NCI-H1694 (cell line): Measurements from ENCODE around the gene GMPR2.

Experiments
- DNase-seq: peaks from one replicate; lab custom pipeline; 2025; lab: John Stamatoyannopoulos, UW

The GMPR2 gene

DNA sequence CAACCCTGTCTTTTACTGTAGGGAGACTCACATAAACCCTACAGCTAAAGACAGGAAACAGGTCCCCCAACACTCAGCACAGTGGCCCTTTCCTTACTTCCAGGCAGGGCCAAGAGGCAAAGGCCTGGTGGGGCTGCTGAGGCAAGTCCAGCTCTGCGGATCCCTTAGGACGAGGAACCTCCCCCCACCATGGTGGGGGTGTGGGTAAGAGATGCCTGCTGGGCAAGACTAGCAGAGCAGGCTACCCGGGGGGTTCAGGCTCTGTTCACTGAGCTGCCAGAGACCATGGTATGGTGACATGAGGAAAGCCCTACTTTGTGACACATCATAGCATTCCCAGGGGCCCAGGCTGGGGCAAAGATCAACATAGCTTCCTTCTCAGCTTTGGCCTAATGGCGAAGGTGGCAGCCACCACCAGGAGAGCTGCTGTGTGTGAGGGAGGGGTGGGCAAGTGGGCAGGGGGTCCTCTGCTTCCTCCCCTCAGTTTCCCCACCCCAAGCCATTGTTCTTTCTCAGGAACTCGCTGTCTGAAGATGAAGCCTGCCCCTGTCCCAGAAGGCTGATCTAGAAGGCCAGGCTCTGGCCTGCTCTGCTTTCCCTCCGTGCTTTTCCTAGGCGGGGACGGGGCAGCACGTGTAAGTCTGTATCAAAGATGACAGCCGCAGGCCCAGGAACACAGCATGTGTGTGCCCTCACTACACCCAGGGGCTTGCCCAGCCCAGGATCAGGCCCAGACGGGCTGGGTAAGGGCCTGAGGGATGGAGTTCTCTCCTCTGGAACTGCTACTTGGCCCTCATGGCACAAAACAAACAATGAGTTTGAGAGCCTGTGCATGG, 19.8 kb downstream of the GMPR2 start:
- no peak for DNase-seq

DNA sequence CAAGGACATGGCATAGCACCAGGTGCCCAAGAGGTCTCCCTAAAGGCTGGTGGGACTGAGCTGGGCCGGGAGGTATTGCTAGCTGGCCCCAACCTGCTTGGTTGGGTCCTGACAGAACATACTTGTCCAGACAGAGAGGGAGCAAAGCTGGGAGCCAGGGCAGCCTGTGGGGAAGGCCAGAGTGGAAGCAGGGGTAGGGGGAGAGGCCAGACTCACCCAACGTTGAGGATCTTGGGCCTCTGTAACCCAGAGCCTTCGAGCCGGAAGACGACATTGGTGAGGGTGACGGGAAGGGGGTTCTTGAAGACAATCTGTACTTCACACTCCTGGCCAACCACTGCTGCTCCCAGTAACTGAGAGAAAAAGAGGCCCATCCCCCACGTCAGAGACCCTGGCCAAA, 21.2 kb downstream of the GMPR2 start:
- DNase-seq = no peak

DNA sequence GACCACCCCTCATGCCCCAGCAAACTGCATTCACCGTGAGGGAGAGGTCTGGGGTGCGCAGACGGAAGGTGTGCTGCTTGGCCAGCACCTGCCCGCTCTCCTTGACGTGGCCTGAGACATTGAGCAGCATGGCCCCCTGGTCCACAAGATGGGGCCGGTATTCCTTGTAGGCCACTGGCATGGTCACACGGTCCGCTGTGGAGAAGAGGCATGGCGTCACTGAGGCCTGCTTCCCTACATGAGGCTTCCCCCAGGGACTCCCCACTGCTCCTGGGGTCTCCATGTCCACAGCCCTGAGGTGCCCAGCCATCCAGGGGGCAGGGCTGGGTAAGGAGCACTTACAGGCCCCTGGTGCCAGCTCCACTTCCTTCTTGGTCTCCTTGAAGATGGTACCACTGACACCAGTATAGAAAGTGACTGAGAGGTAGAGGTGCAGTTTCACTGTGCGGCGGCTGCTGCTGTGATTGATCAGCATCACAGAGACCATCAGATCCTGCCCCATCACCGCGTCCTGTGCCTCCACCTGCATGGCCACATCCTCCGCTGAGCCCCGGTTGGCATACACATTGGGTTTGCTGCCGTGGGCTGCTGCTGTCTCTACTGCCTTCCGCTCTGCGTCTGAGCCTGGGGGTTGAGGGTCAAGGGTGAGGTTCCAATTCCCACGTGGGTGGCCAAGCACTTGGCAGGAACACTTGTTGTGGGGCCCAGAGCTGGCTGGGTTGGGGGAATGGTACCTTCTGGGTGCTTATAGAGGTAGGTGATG, 22.1 kb downstream of the GMPR2 start:
- no peak for DNase-seq

DNA sequence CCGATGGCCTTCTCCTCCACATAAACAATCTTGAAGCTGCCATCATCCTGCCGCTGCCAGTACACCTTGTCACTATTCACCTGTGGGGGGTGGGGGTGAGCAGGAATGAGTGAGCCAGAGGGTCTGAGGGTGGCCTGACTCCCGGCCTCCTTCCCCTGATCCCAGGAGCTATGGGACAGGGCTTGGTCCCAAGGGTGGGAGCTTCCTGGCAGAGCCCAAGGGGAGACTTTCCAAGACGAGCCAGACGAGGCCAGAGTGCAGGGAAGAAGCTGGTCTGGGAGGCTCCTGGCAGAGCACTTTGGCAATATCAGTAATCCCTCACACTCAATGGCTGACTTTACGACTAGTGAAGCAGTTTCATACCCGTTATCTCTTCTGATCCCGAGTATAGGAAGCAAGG, 22.7 kb downstream of the GMPR2 start:
- DNase-seq = no peak

DNA sequence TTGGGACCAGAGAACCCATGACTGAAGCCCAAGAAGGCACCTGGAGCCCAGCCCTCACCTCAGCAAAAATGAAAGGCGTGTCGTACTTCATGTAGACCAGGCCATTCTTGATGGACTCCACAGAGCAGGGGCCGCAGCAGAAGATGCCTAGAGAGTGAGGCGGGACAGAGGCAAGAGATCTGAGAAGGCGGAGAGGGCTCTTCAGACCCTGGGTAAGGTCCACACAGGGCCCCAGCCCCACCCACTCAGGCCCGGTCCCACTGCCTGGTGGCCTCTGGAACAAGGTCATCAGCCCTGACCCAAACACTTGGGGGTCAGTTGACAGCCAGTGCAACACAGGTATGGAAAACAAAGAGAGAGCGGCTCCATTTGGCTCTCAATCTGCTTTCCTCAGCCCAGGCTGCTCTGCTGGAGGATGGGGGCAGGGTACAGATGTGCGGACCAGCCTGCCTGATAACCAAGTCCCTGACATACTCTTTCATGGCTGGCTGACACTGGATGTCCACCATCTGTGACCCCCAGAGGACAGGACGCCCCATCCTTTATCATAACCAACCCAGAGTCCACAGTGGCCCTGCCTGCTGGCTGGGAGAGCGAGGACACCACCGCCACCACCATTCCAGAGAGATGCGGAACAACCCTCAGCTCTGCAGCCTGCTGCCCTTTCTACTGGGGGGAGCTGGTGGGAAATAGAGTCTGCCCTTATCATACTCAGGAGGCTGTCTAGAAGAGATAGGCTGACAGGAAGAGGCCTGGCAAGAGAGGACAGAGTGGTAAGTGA, 23.4 kb downstream of the GMPR2 start:
- no peak for DNase-seq

DNA sequence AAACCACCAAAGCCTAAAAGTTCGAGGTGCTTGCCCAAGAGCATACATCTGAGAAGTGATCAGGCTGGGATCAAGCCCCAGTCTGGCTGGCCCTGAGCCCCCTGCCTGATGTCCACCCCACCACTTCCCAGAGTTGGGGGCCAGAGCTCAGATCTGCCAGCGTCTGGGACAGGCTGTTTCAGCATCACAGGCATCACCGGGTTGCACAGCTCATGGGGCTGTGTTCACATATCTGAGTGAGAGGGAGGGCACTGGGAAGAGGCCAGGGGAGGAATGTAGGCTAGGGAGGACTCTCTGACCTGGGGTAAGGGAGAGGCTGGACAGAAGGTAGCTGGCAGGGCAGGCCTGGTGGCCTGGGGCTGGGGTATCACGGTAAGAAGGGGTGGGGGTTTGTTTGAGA, 24.2 kb downstream of the GMPR2 start:
- DNase-seq = no peak

DNA sequence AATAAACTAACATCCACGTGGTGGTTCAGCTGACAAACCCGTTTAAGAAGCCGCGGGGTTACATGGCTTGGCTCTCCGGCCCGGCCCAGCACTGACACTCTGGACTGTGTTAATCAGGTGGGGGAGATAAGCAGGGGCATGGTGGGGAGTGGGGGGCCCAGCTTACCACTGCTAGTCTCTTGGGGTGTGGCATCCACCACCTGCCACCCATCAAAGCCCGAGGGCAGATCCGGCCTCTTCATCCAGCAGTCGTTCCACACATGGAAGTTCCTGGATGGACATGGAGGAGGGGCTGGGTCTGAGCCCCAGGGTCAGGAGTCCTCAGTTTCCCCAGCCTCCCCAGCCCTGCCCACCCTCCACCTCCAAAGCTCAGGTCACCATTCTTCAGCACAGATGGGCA, 25.4 kb downstream of the GMPR2 start:
- no peak for DNase-seq

DNA sequence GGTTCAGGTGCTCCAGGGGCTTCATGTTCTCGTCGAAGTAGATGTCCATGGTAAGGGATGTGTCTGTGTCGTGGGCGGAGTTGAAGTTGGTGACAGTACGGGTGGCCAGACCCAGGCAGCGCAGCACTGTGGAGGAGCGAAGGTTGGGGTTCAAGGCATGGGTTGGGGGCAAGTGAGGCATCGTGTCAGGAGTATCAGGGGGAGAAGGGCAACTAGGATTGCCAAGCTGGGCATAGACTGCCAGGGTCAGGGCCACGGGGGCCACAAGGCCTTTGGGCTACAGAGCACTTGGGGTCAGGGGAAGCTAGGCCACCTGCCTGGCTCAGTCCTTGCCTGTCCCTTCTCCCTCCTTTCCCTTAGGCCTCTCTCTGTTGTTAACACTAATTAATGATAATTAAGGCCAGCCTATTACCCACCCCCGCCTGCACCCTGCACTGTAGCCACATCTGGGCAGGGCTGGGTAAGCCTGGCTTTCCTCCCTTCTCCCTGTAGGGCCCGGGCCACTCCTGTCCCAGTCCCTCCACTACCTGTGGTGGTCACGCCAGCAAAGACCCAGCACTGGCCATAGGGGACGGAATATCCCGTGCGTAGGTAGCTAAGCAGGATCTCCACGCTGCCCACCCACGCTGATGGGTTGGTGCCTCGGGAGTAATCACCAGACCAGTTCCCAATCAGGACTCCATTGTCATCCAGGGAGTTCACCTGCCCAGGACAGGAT, 26.0 kb downstream of the GMPR2 start:
- no peak for DNase-seq

DNA sequence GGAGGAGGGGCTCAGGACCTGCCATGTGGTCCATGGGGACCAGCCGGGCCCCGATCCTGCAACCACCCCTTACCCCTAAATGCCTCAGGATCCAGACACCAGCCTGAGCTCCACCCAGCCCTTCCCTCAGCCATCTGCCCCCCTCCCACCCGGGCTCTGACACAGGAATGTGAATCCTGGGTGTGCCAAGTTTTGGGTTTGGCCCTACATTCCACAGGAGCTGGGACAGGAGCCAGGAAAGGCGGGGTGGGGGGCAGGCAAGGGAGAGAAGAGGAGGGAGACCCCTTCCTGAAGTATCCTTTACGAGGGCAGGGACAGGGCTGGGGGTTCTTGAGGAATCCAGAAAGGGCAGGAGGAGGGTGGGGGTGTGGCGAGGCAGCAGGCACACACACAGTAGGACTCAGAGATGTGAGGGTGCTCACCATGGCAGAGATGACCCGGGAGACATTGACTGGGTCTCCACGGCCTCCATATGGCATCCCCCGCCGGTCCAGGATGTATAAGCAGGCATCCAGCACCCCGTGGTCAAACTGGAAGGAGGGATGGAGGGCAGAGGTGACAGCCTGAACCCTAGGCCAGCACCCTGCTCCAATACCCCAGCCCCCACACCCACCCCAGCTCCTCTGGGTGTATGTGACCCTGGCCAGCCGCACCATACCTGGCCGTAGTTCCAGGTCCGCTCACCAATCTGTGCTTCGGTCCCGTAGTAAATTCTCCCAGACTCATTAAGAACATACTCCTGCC, 26.7 kb downstream of the GMPR2 start:
- DNase-seq = no peak

DNA sequence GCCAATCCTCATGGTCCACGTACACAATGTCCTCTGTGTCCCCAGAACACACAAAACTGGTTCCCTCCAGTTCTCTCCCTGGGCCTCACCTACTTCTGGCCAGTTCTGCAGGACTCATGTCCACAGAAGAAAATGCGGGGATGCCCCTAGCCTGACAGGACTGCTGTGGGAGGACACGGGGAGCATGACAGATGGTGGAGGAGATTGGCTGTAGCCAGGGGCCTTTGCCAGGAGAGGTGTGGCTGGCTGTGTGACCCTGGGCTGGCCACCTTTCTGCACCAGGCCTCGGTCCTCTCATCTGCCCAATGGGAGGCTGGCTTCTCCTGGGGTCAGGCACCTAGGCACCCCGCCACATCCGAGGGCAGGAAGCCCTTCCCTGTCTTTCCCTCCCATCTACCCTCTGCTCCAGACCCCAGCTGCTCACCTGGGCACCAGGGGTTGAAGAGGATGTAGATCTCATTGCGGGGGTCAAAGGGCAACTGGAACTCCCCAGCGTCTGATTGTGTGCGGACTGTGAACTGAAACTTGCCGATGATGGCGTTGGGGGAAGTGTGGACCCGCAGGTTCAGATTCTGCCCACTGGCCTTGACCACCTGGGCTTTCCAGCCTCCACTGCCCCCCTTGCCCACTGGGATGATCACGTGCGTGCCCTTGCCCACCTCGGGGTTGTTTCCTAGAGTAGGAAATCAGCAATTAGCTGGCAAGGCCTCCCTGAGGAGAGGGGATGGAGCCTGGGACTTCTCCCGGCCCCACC, 27.5 kb downstream of the GMPR2 start:
- no peak for DNase-seq

DNA sequence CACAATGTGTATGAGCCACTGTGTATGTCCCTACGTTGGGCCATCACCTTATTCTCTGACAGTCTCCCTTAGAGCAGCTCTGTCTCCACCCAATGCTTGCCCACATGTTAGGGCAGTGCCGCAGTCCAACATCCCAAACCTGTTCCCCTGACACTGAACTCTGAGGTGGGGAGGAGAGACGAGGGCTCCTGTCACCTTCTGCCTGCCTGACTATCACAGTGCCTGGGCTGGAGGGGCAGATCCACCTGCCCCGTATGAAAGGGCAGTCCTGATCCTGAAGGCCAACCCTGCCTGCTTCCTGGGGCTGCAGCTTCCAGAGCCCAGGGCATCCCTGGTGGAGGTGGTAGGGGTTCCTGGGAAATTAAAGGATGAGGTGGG, 28.0 kb downstream of the GMPR2 start:
- DNase-seq = no peak

DNA sequence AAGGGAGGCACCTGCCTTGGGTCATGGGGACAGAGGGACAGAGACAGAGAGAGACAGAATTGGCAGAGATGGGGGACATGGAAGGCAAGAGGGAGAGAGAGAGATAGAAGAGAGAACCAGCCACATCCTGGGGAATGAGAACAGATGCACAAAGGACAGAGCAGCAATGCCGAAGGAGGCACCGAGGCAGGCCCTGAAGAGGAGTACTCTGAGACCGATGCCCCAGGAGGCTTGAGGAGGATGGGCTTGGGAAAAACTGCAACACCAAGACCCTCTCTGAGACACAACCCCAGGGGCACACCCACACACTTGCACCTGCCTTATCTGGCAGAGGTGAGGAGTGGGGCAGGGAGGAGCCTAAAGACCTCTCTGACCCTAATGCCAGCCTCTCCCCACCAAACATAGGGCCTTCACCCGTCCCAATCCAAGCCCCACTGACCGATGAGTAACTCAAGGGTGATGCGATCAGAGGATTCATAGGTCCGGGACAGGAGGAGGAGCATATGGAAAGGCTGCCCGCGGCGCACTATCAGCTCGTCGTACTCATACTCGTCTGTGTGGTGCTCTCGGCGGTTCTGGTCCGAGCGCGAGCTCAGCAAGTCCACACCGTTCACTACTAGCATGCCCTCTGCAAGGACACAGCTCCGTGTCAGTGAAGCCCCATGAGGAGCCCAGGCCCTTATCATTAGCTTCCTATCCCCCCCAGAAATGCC, 28.7 kb downstream of the GMPR2 start:
- DNase-seq = no peak

DNA sequence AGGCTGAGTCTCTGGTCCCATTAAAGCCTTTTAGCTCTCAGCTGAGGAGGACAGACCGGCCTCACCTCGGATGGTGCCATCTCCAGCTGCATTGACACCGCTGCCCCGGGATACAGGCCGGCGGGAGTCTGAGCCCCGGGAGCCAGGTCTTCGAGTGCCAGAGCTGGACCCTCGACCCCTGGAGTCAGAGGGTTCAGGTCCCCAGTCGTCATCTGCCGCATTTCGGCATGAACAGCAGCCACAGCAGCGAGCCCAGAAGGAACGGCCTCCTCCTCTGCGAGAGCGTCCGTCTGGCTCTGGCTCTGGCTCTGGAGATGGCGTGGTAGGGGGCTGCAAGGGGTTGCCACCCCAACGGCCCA, 29.2 kb downstream of the GMPR2 start:
- no peak for DNase-seq

DNA sequence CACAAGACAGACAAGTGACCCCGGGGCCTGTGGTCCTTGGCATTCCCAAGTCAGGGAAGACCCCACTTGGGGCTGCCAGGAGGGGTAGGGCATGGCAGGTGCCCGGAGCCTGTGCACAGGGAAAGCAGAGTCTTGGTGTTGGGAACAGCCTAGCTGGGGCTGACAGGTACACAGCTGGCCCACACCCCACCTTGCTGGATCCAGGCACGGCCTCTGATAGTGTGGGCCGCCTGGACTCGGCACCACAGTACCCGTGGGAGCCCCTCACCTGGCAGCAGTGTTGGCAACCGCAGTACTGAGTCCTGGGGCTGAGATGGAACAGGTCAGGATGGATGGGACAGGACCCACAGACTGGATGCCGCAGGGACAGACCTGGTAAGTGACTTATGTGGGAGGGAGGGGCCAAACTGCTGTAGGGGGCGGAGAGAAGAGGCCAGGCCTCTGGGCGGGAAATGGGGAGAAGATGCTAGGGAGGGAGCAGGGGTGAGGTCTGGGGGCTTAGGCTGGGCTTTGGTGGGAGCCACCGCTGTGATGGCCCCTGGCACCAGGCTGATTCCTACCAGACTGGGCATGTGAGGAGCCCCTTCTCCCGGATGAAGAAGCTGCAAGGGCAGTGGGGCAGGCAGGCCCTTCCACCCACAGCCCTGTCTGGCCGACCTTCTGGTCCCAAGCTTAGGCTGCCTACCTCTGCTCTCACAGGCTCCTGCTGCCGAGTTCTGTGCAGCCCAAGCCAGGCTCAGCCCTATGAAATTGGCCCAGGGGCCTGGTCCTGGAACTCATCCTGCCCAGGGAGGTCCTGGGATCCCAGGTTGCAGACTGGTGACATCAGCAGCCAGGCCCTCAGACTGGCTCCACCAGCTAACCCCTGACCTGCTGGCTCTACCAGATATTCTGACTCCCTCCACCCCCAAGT, 30.3 kb downstream of the GMPR2 start, which contains the start of gene TGM1:
TGM1 (minus strand) TSS at position 357 of the 913 bp plus-strand sequence. CDS start 825 bp downstream, outside the sequence.
- no peak for DNase-seq

DNA sequence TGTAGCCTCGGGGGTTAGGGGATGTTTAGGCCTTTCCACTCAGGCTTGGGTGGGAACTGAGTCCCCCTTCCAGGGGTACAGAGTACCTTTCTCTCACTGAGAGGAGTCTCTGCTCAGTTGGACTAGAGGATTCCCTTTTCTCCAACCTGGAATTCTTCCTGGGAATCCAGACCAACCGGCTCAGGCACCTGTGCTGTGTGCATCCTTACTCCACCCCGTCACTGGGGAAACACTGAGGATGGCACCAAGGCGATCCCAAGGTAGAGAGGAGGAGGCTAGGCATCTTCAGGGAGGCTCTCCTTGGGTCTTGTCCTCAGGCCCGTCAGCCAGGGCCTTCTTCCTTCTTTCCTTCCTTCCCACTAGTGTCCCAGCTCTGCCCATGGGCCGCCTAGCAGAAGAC, 31.1 kb downstream of the GMPR2 start:
- DNase-seq = no peak

DNA sequence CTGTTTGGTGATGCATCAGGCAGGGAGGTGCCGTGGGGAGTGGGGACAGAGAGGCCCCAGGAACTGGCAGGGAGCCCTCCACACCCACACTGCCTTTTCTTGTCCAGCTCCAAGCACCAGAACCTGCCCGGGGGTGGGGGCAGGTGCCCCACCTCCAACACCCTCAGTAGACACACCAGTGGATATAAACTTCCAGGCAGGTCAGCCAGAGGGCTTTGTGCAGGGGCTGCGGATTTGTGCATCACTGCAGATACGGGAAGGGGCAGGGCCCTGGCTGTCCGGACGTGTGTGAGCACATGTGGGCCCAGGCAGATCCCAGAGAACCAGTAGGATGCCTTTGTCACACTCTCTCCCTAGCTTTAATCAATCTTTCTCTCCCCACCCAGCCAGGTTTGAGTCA, 31.6 kb downstream of the GMPR2 start:
- DNase-seq = no peak

DNA sequence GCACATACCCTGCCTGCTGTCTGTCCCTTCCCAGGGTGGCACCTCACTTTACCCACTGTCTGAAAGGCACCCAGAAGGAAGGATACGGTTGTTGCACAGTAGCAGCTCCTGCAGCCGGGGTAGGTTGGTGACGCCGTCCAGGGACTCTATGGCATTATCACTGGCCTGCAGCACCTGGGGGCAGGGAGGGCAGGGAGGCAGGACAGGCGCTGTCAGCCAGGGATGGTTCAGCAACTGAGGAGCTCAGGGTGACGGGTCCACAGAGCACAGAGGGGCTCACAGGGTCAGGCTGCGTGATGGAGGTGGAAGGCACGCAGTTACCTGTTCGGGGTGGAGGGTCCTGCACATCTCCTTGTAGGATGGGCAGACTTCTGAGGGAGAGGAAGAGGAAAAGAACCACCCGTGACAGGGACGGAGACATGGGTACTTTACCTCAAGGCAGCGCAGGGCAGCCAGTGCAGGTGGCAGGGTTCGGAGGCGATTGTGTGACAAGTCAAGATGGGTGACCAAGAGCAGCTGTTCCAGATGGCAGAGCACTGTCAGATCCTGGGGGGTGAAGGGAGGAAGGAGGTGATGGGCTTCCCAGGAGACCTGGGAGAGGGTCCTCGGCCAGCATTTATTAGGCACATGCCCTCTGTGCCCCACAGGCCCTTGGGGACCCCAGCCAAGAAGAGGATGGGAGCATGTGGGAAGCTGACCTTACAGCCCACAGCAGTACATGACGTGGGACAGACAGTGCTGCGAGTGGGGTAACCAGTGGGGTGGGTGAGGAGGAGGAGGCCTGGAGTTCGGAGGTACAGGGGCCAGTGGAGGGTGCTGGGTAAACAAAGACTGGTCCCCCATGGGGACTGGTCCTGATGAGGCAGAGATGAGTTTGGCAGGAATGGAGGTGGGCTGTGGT, 33.9 kb downstream of the GMPR2 start:
- no peak for DNase-seq

DNA sequence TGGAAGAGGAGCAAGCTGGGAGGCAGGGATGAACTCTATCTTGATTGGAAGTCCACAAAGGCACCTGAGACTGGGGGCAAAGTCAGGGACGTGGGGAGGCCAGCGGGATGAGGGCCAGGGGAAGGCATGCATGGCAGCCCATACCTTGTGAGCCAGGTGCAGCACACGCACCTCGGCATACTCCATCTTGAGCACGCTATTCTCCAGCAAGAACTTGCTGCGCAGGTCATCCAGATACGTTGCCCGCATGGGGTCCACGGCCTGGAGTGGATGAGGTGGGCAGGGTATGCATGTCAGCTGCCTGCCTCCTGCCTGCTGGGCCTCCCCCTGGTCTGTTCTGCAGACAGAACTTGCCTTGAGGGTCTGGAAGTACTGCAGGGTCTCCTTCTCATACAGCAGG, 34.8 kb downstream of the GMPR2 start:
- no peak for DNase-seq
